Gastrocnemius medialis (tissue), 4 donors: ENCODE results near the gene FBXW10B. TPM values are rescaled to one million over a fixed set of nuclear protein-coding genes. Genes with fewer than 3 reads are reported as not detected.
"Not testable (repeated sequence)": the region's sequence is repeated elsewhere in the genome, so short reads cannot be mapped to it uniquely, and the experiment has no call there.

Experiments used
- ATAC-seq, 2 donors: fragments of 150-250 bp; one replicate each; pipeline ENCODE4 v1.9.1; 2016
- DNase-seq, 2 donors: peaks; one replicate each; pipeline ENCODE4 v3.0.0-alpha.2; 2019
- H3K27ac ChIP-seq, 4 donors: fragments of 200-600 bp; sonication (generic); 1 replicate in 1 of 4; 2 replicates in 3 of 4; pipeline ENCODE4 v1.5.1; 2016 to 2018; ENCODE audit warnings: mild to moderate bottlenecking in 2 of 4, moderate library complexity in 1 of 4
- H3K27me3 ChIP-seq, 3 donors: fragments of 200-600 bp; sonication (generic) in 2 of 3; 1 replicate in 1 of 3; 2 replicates in 2 of 3; pipeline versions ENCODE4 v1.5.1 to v1.6.0; 2016 to 2019; ENCODE audit warnings: mild to moderate bottlenecking in 1 of 3, moderate library complexity in 1 of 3
- H3K36me3 ChIP-seq, 2 donors: fragments of 200-600 bp; sonication (generic) in 1 of 2; one replicate each; pipeline ENCODE4 v1.5.1; 2017 to 2018
- H3K4me1 ChIP-seq, 2 donors: fragments of 200-600 bp; sonication (generic) in 1 of 2; one replicate each; pipeline ENCODE4 v1.5.1; 2016 to 2017; ENCODE audit warnings: mild to moderate bottlenecking in 2 of 2
- H3K4me3 ChIP-seq, 4 donors: fragments of 200-600 bp; sonication (generic) in 3 of 4; 1 replicate in 1 of 4; 2 replicates in 3 of 4; pipeline ENCODE4 v1.5.1; 2016 to 2019; ENCODE audit warnings: mild to moderate bottlenecking in 2 of 4
- H3K9me3 ChIP-seq, 3 donors: fragments of 200-600 bp; sonication (generic) in 2 of 3; 1 replicate in 1 of 3; 2 replicates in 2 of 3; pipeline ENCODE4 v1.5.1; 2016 to 2019
- in situ Hi-C, 4 donors: fragments of 200-750 bp; cut with MboI; loops; one replicate each; pipeline versions ENCODE4 v1.15.0 to v1.8.0; 2017; ENCODE audit warnings: low sequenced_read_pairs in 4 of 4
- intact Hi-C: fragments of 100-400 bp; cut with DNase I; formaldehyde crosslinking; loops from one replicate; pipeline ENCODE4 v1.15.1; 2023; ENCODE audit warnings: low total_unique reads
- total RNA-seq, 4 donors: library from RNA; depleted of rRNA; stranded (reverse); fragments of >200 nt; gene quantifications; one replicate each; pipeline versions ENCODE4 v1.1.0 to v1.2.3, GENCODE V29; 2016

Gene FBXW10B
- total RNA-seq, 4 donors from 2014 or later, result 1.1 to 2.7 (median 1.5) TPM

- in situ Hi-C loops, result not testable (repeated sequence)
These were observed 45.6 kb downstream of the FBXW10B start for GRCh38 chr17:15573870-15574269.

More at GRCh38 chr17:15573870-15574269, 45.6 kb downstream of the FBXW10B start:
- ATAC-seq, H3K27me3 ChIP-seq, intact Hi-C loops, H3K4me3 ChIP-seq, H3K27ac ChIP-seq, DNase-seq, H3K9me3 ChIP-seq, H3K36me3 ChIP-seq, H3K4me1 ChIP-seq: not testable (repeated sequence)

Other genes starting within 250 kb of the FBXW10B start
- 1 to 10 TPM in 2 of 4 donors, under 1 TPM in 2; 0.66 to 2.0 (median 1.00) TPM for gene CDRT4, start 152.1 kb downstream of the FBXW10B start, total RNA-seq
- 1 to 10 TPM in 3 of 4 donors, not detected in 1; 1.2 to 4.2 (median 1.7) TPM for gene TVP23C, start 56.2 kb downstream of the FBXW10B start, total RNA-seq
- 10 to 100 TPM; 14.0 to 33.0 (median 21.2) TPM for gene TRIM16, start 64.6 kb upstream of the FBXW10B start, total RNA-seq
- gene ZNF286A, start 80.0 kb upstream of the FBXW10B start, total RNA-seq, result 10 to 100 TPM in 1 of 4 donors, 1 to 10 TPM in 3; 3.3 to 10.2 (median 6.0) TPM
- under 1 TPM in 2 of 4 donors, not detected in 2; 0.13 to 0.25 TPM for gene TBC1D26, start 112.6 kb upstream of the FBXW10B start, total RNA-seq